ENCODE data around the gene BRICD5.

BRICD5 gene

DNA sequence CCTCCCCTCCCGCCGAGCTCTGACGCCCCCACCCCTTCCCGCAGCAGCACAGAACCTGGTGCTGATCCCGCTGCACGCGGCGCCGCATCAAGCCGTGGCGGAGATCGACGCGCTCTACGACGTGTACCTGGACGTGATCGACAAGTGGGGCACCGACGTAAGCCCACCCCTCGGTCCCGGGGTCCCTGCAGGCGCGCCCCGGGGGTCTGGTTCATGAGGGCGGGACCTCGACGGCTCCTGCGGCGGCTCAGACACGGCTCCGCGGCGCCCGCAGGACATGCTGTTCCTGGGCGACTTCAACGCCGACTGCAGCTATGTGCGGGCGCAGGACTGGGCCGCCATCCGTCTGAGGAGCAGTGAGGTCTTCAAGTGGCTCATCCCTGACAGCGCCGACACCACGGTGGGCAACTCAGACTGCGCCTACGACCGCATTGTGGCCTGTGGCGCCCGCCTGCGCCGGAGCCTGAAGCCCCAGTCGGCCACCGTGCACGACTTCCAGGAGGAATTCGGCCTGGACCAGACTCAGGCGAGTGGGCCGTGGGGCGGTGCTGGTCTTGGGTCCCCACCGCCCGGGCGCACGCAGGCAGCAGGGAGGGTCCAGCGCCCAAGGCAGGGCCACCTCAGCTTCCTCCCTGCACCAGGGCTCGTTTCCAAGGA is 27.0 kb upstream of the BRICD5 start:
- no peak for DNase-seq (ENCODE audit: low read depth)

DNA sequence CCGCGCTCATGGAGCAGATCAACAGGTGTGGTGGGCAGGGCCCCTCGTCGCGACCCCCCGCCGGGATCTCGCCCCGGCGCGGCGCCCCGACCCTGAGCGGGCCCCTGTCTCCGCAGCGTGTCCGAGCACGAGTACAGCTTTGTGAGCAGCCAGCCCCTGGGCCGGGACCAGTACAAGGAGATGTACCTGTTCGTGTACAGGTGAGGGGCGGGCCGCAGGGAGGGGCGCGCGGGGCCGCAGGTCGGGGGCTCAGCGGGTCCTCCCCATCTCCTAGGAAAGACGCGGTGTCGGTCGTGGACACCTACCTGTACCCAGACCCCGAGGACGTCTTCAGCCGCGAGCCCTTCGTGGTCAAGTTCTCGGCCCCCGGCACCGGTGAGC is 26.4 kb upstream of the BRICD5 start:
- DNase-seq (ENCODE audit: low read depth): no peak

DNA sequence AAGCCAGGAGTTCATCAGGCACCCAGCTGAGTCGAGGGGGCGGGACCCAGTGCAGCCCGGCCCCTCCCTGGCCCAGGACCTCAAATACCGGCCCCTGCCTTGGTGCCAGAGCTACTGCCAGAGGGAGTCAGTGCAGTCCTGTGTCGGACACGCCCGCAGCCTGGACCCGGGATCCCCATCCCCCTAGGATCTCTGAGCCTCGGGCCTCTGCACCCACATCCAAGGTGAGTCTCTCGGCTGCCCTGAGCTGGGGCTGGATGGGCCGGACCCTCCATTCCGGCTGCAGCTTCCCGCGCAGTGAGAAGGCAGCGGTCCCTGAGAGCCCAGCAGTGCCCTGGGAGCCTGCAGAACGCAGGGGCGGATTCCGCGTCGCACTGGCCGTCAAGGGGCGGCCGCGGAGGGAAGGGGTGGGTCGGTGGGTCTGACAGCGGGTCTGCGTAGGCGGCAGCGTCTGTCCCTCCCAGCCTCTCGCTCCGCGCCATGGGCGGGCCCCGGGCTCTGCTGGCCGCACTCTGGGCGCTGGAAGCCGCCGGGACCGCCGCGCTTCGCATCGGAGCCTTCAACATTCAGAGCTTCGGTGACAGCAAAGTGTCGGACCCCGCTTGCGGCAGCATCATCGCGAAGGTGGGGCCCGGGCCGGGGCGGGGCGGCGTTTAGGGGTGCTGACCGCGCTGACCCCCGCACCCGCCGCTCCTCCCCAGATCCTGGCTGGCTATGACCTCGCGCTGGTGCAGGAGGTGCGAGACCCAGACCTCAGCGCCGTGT is 25.9 kb upstream of the BRICD5 start, which contains the start of gene DNASE1L2:
TSS of gene DNASE1L2 (plus strand) at position 108 of the 765 bp plus-strand sequence. CDS start at position 481, 373 bp downstream.
- DNase-seq (ENCODE audit: low read depth): no peak

DNA sequence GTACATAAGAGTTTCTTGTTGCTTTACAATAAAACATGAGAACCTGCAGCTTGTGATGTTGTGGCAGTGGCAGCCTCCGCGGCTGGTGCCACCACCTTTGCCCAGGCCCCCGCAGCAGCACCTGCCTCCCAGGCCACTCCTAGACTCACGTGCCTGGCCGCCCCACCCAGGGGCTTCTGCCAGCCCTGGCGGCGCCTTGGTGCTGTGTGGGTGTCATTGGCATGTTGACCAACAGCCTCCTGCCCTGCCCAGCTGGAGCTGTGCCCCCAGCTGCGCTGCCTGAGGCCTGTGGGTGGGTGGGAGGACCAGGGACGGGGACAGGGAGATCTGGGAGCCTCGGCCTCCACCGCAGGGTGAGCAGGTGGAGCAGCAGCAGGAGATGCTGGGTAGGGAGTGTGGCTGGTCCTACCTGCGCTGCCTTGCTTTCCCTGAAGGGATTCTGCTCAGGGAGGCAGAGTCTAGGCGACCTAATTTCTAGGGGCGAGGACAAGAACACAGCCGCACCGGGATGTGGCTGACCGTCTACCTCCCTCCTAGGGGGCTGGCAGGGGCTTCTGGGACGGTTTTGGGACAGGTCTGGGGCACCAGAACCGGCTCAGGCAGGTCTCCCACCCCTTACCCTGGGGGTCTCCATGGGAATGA is 25.2 kb upstream of the BRICD5 start:
- no peak for DNase-seq (ENCODE audit: low read depth)

DNA sequence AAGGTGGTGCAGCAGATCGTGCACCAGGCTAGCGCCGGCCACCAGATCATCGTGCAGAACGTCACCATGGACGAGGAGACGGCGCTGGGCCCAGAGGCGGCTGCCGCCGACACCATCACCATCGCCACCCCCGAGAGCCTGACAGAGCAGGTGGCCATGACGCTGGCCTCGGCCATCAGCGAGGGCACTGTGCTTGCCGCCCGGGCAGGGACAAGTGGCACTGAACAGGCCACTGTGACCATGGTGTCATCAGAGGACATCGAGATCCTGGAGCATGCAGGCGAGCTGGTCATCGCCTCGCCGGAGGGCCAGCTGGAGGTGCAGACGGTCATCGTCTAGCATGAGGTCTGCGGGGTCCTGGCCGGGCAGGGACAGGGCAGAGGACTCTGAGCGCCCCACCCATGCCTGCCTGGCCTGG is 24.6 kb upstream of the BRICD5 start:
- no peak for DNase-seq (ENCODE audit: low read depth)

DNA sequence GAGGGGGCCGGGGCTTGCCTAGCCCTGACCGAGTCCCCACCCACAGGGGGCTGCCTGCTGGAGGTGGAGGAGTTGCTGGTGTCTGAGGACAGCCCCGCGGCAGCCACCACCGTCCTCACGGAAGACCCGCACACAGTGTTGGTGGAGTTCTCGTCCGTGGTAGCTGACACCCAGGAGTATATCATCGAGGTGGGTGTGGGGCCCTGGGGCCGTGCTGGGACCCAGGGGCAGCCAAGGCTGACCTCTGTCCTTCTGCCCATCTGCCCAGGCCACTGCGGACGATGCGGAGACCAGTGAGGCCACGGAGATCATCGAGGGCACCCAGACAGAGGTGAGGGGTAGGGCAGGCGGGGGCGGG is 24.1 kb upstream of the BRICD5 start:
- DNase-seq (ENCODE audit: low read depth): no peak

DNA sequence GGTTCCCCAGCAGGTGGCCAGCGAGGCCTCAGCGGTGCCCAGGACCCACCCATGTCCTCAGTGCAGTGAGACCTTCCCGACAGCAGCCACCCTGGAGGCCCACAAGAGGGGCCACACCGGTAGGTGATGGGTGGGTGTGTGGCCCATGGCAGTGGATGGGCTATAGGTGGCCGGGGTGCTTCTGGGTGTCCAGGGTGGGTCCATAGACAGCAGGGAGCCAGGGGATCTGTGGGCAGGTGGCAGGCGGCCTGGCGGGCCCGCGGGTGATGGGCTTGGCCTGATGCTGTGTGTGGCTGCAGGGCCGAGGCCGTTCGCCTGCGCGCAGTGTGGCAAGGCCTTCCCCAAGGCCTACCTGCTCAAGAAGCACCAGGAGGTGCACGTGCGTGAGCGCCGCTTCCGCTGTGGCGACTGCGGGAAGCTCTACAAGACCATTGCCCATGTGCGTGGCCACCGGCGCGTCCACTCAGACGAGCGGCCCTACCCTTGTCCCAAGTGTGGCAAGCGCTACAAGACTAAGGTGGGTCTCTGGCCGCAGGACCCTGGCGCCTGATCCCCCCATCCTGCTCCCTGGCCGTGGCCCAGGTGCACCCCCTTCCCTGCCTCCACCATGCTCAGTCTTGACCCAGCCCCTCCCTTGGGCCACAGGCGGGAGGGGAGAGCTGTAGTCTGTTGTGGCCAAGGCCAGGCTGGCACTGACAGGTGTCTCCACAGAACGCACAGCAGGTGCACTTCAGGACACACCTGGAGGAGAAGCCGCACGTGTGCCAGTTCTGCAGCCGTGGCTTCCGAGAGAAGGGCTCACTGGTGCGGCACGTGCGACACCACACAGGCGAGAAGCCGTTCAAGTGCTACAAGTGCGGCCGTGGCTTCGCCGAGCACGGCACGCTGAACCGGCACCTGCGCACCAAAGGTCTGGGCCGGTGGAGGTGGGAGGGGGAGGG is 23.5 kb upstream of the BRICD5 start:
- DNase-seq (ENCODE audit: low read depth): no peak

DNA sequence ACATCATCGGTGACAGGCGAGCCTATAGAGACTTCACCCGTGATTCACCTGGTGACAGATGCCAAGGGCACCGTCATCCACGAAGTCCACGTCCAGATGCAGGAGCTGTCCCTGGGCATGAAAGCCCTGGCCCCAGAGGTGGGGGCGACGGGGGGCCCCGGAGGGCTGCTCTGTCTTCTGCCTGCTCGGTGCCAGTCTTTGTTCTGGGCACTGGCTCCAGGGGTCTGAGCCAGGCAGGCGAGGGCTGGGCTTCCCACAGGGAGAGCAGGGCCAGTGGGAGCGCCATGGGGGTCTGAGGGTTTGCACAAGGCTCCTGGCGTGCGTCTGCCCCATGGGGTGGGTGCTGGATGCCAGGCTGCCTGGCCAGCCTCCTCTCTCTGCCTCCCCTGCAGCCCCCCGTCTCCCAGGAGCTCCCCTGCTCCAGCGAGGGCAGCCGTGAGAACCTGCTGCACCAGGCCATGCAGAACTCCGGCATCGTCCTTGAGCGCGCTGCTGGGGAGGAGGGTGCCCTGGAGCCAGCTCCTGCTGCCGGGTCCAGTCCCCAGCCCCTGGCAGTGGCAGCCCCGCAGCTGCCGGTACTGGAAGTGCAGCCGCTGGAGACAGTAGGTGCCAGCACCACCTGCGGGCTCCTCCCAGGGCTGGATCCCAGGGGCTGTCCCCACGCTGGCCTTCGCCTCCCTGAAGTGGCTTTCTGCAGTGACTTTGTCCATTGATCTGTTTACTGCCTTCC is 22.5 kb upstream of the BRICD5 start:
- DNase-seq (ENCODE audit: low read depth): no peak

DNA sequence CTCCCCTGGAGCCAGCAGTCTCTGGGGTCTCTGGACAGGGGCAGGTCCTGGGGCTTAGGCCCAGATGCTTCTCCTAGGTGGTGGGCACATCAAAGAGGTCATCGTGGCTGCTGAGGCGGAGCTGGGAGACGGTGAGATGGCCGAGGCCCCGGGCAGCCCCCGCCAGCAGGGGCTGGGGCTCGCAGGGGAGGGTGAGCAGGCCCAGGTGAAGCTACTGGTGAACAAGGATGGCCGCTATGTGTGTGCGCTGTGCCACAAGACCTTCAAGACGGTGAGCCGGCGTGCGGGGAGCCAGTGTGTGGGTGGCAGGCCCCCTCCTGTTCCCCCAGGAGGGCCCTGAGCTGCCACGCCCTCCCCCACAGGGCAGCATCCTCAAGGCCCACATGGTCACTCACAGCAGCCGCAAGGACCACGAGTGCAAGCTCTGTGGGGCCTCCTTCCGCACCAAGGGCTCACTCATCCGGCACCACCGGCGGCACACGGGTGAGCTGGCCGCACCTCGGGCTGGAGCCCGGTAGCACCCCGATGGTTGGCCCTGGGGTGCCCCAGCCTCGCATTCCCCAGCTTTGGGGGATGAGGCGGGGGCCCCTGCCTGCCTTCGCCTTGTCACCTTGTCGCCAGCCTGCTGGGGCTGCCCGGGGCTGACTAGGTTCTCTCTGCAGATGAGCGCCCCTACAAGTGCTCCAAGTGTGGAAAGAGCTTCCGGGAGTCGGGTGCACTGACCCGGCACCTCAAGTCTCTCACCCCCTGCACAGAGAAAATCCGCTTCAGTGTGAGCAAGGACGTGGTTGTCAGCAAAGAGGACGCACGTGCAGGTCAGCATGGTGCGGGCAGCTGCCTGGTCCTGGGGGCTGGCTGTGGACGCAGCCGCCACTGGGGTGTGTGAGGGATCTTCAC is 21.7 kb upstream of the BRICD5 start:
- DNase-seq (ENCODE audit: low read depth): no peak

DNA sequence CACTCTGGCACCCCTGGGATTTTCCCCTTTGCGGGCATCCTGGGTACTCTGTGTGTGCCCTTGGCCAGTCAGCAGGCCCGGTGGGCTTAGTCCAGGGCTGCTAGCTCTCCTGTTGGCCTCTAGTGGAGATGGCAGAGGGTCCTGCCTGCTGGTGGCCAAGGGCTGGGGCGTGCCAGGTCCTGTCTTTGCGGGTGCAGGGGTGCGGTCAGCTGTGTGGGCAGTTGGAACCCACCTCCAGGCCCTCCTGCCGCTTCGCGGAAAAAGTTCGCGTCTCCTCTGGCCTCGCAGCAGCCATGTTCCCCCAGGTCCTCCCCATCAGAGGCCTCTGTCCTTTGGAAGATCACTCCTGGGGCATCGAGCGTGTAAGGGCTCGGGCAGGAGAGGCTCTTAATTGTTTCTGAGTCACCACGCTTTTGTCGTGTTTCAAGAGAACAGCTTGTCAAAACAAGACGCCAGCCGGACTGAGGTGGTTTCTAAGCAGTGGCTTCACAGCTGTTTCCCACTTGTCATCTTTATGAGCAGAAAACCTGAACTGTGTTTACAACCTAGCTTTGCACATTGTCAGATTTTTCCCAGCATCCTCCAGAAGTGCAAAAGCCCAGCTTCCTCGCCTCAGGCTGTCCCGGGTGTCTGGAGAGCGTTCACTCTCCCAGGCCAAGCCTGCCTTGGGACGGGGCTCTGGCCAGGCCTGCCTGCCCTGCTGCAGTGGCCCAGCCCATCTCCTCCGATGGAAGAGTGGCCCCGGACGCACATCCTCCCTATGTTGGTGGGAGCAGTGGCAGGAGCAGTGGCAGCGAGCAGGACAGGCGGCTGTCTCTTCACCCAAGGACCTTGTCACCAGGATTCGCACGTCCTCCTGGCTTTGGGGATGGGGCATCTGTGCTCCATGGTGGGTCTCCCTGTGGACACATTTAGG is 20.6 kb upstream of the BRICD5 start:
- DNase-seq (ENCODE audit: low read depth): no peak

DNA sequence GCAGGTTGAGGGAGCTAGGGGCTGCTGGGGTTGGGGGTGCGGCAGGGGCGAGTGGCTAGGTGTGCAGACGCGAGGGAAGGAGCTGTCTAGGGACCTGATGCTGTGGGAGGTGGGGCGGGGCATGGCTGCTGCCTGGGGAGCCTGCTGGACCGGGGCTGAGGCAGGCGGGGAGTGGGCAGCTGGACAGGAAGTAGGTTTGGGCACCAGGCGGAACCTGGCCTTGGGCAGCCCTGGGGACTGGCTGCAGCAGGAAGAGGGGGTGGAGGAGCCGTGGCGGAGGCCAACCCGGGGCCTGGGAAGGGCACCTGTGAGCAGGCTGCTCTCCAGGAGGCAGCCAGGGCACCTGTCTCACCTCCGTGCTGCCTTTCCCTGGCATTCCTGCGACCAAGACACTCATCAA is 19.7 kb upstream of the BRICD5 start:
- no peak for DNase-seq (ENCODE audit: low read depth)

DNA sequence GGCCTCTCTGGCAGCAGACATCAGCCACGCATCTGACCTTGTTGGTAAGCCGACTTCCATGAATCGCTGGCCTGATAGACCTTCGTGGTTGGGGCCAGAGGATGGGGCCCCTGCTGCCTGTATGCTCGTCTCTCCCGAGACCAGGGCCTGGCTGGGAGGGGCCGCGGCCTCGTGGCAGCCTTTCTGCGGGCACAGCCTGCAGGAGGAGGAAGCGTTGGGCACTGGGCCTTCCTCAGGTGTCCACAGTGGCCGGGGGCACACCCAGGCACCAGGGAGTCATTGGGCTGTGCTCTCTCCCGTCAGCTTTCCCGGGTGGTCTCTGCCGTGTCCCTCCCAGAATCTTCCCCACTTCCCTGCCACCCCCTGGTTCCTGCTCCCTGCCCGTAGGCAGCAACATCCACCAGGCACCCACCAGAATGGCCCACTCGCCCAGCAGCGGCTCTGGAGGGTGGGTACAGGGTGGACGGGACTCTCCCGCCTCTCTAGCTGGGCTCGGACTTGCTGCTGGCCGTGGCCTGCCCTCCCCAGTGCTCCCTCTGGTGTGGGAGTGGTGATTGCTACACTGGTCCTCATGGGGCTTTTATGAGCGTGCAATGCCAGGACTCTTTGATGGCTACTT is 19.1 kb upstream of the BRICD5 start:
- DNase-seq (ENCODE audit: low read depth): no peak

DNA sequence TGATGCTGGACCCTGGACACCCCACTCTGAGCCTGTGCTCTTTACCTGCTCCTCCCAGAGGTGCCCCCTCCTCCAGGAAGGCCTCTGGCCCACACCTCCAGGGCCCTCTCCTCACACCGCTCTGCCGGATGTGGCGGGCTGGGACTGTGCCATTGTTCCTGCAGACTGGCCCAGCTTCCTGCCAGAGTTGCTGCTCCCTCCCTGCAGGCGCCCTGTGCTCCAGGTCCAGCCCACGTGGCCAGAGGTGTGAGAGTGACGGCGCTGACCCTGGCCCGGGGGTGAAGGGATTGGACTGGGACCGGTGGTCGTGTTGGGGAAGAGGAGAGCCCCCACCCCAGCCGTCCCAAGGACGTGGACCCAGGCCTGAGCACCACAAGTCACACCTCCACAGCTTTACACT is 18.4 kb upstream of the BRICD5 start:
- DNase-seq (ENCODE audit: low read depth): no peak

DNA sequence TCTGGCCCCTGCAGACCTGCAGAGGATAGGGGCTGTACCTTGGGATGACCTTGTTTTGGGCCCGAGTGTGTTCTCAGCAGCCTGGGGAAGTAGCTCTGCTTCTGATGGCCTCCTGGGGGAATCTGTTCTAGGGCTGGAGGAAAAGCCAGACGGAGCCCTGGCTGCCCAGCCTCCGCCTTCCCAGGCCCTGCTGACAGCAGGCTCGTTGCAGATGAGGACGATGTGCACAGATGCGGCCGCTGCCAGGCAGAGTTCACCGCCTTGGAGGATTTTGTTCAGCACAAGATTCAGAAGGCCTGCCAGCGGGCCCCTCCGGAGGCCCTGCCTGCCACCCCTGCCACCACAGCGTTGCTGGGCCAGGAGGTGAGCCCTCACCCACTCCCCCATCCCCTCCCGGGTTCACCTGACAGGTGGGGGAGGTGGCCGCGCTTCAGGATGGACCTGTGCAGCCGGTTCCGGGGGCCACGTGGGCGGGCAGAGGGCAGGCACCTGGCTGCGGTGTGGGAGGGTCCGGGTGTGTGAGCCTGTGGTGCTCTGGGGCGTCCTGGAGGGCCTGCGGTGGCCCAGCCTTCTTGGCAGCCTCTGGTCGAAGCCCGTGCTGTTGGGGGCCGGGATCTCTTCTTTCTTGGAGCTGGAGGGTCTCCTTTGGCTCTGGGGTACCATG is 17.6 kb upstream of the BRICD5 start:
- no peak for DNase-seq (ENCODE audit: low read depth)

DNA sequence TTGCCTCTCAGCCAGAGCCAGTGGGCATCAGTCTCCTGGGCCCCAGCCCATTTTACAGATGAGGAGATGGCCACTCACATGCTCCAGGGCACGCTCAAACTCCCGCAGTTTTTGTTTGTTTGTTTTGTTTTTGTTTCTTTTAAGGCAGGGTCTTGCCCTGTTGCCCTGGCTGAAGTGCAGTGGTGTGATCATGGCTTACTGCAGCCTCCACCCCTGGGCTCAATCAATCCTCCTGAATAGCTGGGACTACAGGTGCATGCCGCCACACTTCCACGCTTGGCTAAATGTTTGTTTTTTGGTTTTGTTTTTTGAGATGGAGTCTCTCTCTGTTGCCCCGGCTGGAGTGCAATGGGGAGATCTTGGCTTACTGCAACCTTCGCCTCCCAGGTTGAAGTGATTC is 16.3 kb upstream of the BRICD5 start:
- DNase-seq (ENCODE audit: low read depth): no peak

DNA sequence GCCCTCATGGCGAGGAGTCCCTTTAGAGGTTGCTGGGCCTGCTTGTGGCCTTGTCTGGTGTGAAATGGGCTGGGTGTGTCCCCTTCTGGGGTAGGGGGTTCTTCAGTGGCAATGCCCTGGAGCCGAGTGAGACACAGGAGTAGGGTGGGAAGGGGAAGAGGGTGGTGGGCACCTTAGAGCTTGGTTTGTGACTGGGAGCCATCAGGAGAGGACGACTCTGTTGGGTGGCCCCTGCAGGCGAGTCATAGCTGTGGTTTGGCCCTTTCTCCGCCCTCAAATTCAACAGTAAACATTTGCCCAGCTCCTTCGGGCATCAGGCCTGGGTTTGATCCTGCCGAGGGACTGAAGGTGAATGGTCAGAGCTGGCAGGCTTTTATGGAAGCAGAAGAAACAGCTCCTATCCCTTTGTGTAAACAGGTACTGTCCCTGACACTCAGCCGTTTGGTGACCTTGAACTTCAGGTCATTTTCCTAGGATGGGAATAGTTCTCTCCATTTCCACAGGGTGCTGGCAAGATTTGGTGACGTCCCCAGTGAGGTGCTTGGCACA is 15.7 kb upstream of the BRICD5 start:
- no peak for DNase-seq (ENCODE audit: low read depth)

DNA sequence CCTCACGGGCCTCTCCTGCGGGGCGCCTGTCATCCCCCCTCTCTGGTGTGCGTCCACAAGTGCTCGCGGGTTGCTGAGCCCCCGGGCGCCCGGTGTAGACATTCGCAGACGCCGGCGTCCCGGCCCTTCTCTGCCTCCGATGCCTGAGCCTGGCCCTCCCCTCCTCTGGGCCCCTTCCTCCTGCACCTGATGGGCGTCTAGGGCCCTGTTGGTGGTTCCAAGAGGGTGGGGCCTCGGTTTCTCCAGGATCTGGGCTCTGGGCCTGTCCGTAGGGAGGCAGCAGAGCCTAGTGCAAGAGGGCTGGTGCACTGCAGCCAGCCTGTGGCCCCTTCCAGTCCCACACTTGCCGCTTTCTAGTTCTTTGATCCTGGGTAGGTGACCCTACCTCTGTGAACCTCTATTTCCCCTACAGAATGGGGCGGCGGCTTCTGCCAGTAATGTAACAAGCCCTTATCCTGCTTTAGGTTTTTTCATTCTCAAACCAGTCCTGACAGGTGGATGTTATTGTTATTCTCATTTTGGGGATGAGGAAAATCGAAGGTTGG is 13.4 kb upstream of the BRICD5 start:
- no peak for DNase-seq (ENCODE audit: low read depth)

All from activated T-helper 9 cell treated with anti-CD3 and anti-CD28 coated beads, Interleukin-2, amount 50 U/mL, for 16 hours (primary cell).